ENCODE measurements around the gene C2CD4A. TPM values are rescaled to one million over a fixed set of nuclear protein-coding genes. Genes with fewer than 3 reads are reported as not detected.

The C2CD4A gene
- total and polyA plus RNA-seq, 10 of the 15 experiments (the other 5 are each of a cell fraction or from before 2014, with no cell fraction given): not detected

DNA sequence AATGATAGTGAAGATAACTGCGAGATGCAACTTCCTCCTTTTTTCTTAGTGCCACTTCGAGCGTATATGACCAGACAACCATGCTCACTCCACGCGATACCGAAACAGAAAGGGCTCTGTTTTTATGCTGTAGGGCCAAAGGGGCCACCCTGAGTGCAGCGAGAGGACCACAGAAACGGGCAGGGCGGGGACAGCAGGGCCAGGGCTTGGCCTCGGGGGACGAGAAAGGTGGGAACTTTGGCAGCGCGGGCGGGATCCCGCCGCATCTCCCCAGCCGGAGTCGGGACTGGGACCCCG lies 7.0 kb upstream of the C2CD4A start (continued):
- TF ChIP-seq NR2C1 (IDR thresholded peaks at IDR 0.05) (no peak), CBX3 (IDR thresholded peaks at IDR 0.05; ENCODE audit: borderline replicate concordance, low read depth) (no peak), ASH2L (IDR thresholded peaks at IDR 0.05; ENCODE audit: borderline replicate concordance, low read depth) (peak; percentile 67; the same call in 1 of the 2 replicates), GATAD2B (conservative IDR thresholded peaks at IDR 0.05; ENCODE audit: low read depth) (no peak), ZBED1 (IDR thresholded peaks at IDR 0.05; ENCODE audit: borderline replicate concordance) (peak; percentile 82; the same call in 1 of the 2 replicates), KDM1A (IDR thresholded peaks at IDR 0.05; ENCODE audit: borderline replicate concordance) (no peak), IRF4 (IDR thresholded peaks at IDR 0.05; ENCODE audit: low read depth, low read length) (no peak), POLR2AphosphoS5 (IDR thresholded peaks at IDR 0.05; ENCODE audit: low read length) (peak; percentile 43; the same call in 1 of the 2 replicates), BCL11A (IDR thresholded peaks at IDR 0.05; ENCODE audit: low read depth, low read length) (no peak)
- TF ChIP-seq, protein P1, sequence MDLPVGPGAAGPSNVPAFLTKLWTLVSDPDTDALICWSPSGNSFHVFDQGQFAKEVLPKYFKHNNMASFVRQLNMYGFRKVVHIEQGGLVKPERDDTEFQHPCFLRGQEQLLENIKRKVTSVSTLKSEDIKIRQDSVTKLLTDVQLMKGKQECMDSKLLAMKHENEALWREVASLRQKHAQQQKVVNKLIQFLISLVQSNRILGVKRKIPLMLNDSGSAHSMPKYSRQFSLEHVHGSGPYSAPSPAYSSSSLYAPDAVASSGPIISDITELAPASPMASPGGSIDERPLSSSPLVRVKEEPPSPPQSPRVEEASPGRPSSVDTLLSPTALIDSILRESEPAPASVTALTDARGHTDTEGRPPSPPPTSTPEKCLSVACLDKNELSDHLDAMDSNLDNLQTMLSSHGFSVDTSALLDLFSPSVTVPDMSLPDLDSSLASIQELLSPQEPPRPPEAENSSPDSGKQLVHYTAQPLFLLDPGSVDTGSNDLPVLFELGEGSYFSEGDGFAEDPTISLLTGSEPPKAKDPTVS (IDR thresholded peaks at IDR 0.05; ENCODE audit: low read depth, low read length): no peak

DNA sequence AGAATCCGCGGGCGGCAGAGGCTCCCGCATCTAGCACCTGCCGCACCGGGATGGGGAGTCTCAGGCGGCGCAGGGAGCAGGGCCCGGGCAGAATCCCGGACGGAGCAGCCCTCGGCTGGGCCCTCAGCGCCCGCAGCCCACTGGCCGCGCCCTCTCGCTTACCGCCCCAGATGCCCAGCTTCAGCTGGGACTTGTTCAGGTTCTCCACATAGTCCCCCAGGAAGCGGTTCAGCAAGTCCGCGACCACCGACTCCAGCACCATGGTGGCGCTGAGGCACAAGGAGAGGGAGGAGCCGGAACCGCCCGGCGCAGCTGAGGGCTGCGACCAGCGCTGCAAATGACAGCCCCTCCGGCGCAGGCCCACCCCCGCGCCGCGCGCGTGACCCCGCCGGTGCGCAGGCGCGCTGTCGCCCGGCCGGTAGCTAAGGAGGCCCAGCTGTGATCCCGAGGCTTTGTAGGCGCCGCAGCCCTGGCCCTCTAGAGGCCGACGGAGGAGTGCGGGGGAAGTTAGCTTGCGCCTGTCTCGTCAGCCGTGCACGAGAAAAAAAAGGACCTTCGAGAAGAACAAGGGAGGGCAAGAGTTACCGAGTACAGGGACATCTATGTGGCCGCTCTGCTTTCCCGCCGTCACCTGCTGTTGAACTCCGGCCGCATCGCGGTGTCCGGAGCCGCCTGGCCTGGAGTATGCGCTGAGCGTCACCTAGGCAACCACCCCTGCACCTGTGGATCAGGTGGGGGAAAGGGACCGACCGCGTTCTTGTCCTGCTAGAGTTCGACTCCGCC lies 6.5 kb upstream of the C2CD4A start, which contains the start of gene VPS13C:
Gene VPS13C, minus strand, starts transcription at position 335 of the 783 bp plus-strand sequence. Its CDS starts 73 bp downstream, at position 262.
- peak within 1 kb of the TSS; percentile 73 for H3K4me3 ChIP-seq
- H3K4me1 ChIP-seq (ENCODE audit: control insufficient read depth, insufficient read depth, low read length): no peaks in the 10 kb centered on the region
- no peaks in the 10 kb centered on the region for H3K36me3 ChIP-seq (ENCODE audit: control insufficient read depth in 2 of 2, insufficient read depth in 2 of 2, low read length in 1 of 2)
- DNase-seq (ENCODE audit: low read depth, low spot score) (peak; percentile 80), FAIRE-seq (peak; percentile 89), ATAC-seq (peak; percentile 94)
- under 1% methylated on average over 69 of the region's 73 CpGs for WGBS (ENCODE audit: insufficient coverage, insufficient replicate concordance, low lambda C conversion rate, missing lambda C conversion rate)
- peaks cover 36% of the 10 kb centered on the region for H3K79me2 ChIP-seq (ENCODE audit: control insufficient read depth, insufficient read depth, low read length)
- no peaks in the 10 kb centered on the region for H4K20me1 ChIP-seq (ENCODE audit: control insufficient read depth, insufficient read depth)
- intact Hi-C loops (cut with micrococcal nuclease; ENCODE audit: unreplicated experiment) (no loop called here), in situ Hi-C loops (cut with MboI) (no loop called here)
- no peaks in the 10 kb centered on the region for H3K9me3 ChIP-seq (replicated peaks; ENCODE audit: control insufficient read depth, insufficient read depth, low read length)
- H3K27me3 ChIP-seq (replicated peaks in 1 of 2; ENCODE audit: control insufficient read depth in 2 of 2, insufficient read depth in 2 of 2, low read length in 1 of 2): peaks cover 0 to under 1% of the 10 kb centered on the region in 2 experiments; a peak in 1 of 4 replicates
- CTCF ChIA-PET: interaction anchor here (0.7 to 3.0 kb wide), 19 partner anchors 9 to 1494 kb away, joined by 3 to 13 read pairs (median 4); no protein-coding TSS in a partner anchor
- SMC1A ChIA-PET (ENCODE audit: uncharacterized antibody, unreplicated experiment): interaction anchor here (0.7 to 3.2 kb wide), 8 partner anchors 10 to 175 kb away, joined by 3 to 20 read pairs (median 4); no protein-coding TSS in a partner anchor
- H3K4me2 ChIP-seq (ENCODE audit: control insufficient read depth, insufficient read depth): peak within 1 kb of the TSS; percentile 96
- H2AFZ ChIP-seq (ENCODE audit: control insufficient read depth, low read depth, low read length): peak within 1 kb of the TSS; percentile 95
- POLR2A ChIA-PET: interaction anchor here (0.5 to 2.3 kb wide), 9 partner anchors 9 to 1343 kb away, joined by 3 to 8 read pairs (median 6); partner anchors contain the start of gene RAB8B
- peak within 1 kb of the TSS; percentile 91 for H3K27ac ChIP-seq (ENCODE audit: control insufficient read depth, insufficient read depth)
- RAD21 ChIA-PET (ENCODE audit: unreplicated experiment): interaction anchor here (1.1 to 2.4 kb wide), 8 partner anchors 13 to 226 kb away, joined by 3 to 14 read pairs (median 4); no protein-coding TSS in a partner anchor
- no TSS peak for BruUV-seq (replicated peaks)
- peak within 1 kb of the TSS; percentile 94 for H3K9ac ChIP-seq (ENCODE audit: control insufficient read depth, insufficient read depth, low read length)
- TF ChIP-seq, protein P2, sequence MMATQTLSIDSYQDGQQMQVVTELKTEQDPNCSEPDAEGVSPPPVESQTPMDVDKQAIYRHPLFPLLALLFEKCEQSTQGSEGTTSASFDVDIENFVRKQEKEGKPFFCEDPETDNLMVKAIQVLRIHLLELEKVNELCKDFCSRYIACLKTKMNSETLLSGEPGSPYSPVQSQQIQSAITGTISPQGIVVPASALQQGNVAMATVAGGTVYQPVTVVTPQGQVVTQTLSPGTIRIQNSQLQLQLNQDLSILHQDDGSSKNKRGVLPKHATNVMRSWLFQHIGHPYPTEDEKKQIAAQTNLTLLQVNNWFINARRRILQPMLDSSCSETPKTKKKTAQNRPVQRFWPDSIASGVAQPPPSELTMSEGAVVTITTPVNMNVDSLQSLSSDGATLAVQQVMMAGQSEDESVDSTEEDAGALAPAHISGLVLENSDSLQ (IDR thresholded peaks at IDR 0.05): peak; percentile 79
- TF ChIP-seq POLR2A (IDR thresholded peaks at IDR 0.05; ENCODE audit: low read depth, low read length) (peak; percentile 94), BRCA1 (IDR thresholded peaks at IDR 0.05; ENCODE audit: low read depth, low read length) (no peak), STAT3 (IDR thresholded peaks at IDR 0.05; ENCODE audit: low read depth, low read length) (no peak), YY1 (IDR thresholded peaks at IDR 0.05; ENCODE audit: low read depth, low read length) (no peak), ATF7 (IDR thresholded peaks at IDR 0.05; ENCODE audit: low read depth) (no peak), IKZF1 (conservative IDR thresholded peaks at IDR 0.05) (peak; percentile 97)
- TF ChIP-seq, protein P3, sequence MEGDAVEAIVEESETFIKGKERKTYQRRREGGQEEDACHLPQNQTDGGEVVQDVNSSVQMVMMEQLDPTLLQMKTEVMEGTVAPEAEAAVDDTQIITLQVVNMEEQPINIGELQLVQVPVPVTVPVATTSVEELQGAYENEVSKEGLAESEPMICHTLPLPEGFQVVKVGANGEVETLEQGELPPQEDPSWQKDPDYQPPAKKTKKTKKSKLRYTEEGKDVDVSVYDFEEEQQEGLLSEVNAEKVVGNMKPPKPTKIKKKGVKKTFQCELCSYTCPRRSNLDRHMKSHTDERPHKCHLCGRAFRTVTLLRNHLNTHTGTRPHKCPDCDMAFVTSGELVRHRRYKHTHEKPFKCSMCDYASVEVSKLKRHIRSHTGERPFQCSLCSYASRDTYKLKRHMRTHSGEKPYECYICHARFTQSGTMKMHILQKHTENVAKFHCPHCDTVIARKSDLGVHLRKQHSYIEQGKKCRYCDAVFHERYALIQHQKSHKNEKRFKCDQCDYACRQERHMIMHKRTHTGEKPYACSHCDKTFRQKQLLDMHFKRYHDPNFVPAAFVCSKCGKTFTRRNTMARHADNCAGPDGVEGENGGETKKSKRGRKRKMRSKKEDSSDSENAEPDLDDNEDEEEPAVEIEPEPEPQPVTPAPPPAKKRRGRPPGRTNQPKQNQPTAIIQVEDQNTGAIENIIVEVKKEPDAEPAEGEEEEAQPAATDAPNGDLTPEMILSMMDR (IDR thresholded peaks at IDR 0.05 in 2 of 3, conservative IDR thresholded peaks at IDR 0.05 in 1 of 3; ENCODE audit: control insufficient read depth in 2 of 3, extremely low read depth in 1 of 3, insufficient read depth in 1 of 3, low read depth in 3 of 3, low read length in 3 of 3): peak; percentile 80 to 85 (median 85)

Measured in GM12878 (cell line).